HG03135 (cell line): Measurements from ENCODE around the gene RASAL2.
"Not testable (repeated sequence)": the region's sequence is repeated elsewhere in the genome, so short reads cannot be mapped to it uniquely, and the experiment has no call there.

Experiments used
- ATAC-seq: cut with Tn5 transposase; IDR thresholded peaks from one replicate; pipeline ENCODE4 v1.9.1; 2021; ENCODE audit warnings: mild to moderate bottlenecking, moderate library complexity; ENCODE audit not compliant: unreplicated experiment

RASAL2 gene

GRCh38 chr1:178151831-178152230 lies 57.9 kb downstream of the RASAL2 start:
- ATAC-seq: no peak

DNA sequence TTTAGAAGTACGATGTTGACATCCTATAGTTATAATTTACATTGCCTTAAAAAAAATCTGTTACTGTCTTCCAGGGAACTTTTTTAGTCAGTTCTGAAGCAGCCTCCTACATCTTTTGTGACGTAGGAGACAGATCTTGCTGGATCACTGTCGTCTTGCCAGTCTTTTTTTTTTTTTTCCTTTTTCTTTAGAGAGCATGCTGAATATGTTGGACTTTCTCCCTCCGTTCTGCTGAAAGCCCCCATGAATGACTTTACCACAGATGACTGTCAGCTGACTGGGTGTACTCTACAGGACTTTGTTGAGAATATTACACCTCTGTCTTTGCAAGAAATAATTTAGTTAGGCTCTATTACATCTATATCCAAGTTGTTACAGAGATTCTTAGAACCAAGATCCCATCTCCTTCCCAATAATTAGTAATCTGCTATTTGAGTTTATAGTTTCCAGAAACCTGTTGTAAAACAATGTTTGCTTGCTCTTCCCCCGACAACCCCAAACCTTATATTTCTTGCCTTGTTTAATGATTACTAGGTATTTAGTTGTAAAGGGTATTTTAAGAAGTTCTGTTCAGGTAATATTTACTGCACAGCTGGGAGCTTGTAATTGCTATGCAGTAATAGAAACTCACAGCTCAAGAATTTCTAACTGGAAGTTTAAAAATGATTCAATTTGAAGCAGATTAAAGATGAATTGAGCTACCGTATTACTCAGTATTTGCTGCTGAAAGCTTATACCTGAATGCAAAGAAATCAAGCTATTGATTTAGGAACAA lies 61.8 kb downstream of the RASAL2 start:
- no peak for ATAC-seq

GRCh38 chr1:178160736-178161475 lies 67.0 kb downstream of the RASAL2 start:
- ATAC-seq: no peak

DNA sequence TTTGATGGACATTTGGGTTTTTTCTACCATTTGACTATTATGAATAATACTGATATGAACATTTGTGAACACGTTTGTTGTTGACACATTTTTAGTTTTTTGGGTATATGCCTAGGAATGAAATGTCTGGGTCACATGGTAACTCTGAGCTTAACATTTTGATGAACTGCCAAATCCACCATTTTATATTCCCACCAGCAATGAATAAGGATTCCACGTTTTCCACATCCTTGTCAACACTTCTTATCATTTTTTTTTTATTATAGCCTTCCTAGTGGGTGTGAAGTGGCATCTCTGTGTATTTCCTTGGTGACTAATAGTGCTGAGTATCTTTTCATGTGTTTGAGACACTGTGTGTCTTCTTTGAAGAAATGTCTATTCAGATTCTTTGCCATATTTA lies 67.6 kb downstream of the RASAL2 start:
- ATAC-seq: no peak

GRCh38 chr1:178165196-178165595 lies 71.3 kb downstream of the RASAL2 start:
- ATAC-seq: no peak

DNA sequence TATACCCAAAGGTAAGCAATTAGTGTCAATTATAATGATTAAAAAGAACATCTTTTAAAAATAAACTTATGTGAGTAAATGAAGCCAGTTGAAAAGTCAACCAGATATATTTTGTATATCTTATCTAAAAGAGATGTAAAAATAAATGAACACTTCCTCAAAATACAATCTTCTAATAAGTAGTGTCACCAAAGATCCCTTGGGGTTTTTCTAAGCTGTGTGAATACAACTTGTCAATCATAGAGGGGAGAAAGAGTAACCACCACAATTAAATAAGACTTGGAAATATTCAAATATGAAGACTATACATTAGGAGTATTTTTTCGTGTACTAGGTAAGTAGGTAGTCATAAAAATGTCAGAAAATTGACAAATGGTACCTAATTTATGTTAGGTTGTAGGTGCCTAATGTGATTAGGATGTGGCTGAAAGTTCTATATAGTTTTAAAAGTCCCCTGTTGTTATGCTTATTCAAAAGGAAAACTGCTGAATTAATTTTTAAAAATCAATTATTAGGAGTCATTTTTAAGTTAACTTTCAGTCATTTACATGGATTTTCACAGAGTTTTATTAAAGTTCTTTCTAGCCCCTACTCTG lies 72.6 kb downstream of the RASAL2 start:
- ATAC-seq: no peak

DNA sequence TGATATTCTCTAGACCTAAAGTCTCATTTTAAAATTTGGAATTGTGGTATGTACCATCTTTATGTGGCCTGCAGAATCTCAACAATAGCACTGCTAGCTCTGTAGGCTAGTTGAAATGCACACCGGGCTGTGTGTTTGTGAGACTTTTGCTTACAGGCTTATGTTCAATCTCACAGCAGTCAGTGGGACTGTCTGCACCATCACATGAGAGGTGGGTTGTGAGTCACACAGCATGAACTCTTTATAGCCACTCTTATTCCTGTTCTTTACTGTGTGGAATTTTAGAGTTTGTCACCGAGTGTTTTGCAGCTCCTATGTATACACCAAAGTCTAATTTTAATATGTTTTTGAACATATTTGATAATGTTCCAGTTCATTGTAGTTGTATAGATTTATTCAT lies 74.6 kb downstream of the RASAL2 start:
- no peak for ATAC-seq

DNA sequence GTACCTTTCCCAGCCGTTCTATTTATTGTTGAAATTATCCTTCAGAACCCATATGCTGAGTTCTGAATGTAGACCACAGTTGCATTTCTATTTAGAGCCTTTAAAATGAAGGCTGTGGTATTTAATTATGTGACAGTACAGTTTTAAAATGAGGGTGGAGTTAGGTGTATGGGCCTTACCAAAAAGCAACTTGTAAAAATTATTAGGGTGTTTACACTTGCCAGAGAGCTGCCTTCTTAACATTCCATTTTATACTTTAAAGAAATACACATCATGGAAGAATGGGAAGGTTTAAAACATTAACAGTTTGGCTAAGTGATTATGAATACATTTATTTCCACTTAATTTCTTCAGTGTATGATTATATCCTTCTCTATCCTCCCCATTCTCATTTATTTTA lies 75.7 kb downstream of the RASAL2 start:
- no peak for ATAC-seq

- no peak for ATAC-seq
These were observed 79.0 kb downstream of the RASAL2 start for GRCh38 chr1:178172939-178173338.

DNA sequence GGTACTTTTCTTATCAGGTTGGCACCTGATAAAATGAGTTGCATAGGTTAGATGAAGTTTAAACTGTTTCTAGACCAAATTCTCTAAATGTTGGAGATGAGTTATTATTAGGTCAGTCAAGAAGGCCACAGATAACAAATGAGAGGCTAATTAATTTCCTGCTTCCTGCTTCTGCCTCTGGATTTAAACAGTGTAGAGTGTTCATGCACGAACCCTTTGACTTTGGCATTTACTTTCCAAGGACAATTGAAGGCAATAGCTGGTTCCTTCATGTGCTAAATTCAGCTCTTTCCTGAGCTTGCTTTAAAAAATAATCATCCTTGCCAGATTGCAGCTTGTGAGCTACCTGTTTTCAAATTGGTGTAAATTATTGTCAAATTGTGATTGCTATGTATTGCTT lies 80.6 kb downstream of the RASAL2 start:
- no peak for ATAC-seq

DNA sequence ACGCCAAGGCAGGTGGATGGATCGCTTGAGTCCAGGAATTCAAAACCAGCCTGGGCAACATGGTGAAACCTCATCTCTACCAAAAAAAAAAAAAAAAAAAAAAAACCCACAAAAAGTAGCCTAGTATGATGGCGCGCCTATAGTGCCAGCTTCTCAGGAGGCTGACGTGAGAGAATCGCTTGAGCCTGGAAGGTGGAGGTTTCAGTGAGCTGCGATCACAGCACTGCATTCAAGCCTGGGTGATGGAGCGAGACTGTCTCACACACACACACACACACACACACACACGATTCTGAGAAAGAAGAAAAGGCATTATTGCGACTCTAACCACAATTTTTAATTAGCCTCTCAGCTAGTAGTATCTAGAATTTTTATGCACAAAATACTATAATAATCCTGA lies 86.5 kb downstream of the RASAL2 start:
- no peak for ATAC-seq

- no peak for ATAC-seq
These were observed 89.9 kb downstream of the RASAL2 start for GRCh38 chr1:178183796-178184195.

GRCh38 chr1:178188306-178188705 lies 94.4 kb downstream of the RASAL2 start:
- ATAC-seq: no peak

GRCh38 chr1:178189814-178190213 lies 95.9 kb downstream of the RASAL2 start:
- ATAC-seq: no peak

GRCh38 chr1:178190881-178191280 lies 97.0 kb downstream of the RASAL2 start:
- ATAC-seq: no peak

- no peak for ATAC-seq
These were observed 98.8 kb downstream of the RASAL2 start for GRCh38 chr1:178192686-178193085.

DNA sequence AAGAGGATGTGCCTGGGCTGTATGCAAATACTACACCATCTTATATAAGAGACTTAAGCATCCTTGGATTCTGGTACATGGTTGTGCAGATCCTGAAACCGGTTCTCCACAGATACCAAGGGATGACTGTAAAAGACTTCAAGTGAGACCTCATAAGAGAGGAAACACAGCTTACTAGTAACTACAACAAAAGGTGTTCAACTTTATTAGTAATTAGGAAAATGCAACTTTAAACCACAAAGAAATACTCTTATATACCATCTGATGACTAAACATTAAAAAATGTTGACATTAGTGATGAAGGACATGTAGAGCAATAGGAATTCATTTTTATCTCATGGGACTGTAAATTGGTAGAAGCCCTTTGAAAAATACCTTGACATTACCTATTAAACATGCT lies 102.7 kb downstream of the RASAL2 start:
- ATAC-seq: no peak

DNA sequence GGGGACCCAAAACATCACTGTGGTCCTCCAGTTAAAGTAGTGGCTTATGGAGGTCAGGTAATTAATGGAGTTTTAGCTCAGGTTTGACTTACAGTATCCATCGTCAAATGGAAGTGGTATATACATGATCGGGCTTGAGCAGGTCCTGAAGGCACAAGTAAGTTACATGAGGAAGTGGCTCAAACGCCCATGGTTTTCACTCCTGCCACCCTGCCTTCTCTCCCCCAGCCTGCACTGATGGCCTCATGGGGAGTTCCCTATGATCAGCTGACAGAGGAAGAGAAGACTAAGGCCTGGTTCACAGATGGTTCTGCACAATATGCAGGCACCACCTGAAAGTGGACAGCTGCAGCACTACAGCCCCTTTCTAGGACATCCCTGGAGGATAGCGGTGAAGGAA lies 108.2 kb downstream of the RASAL2 start:
- not testable (repeated sequence) for ATAC-seq

DNA sequence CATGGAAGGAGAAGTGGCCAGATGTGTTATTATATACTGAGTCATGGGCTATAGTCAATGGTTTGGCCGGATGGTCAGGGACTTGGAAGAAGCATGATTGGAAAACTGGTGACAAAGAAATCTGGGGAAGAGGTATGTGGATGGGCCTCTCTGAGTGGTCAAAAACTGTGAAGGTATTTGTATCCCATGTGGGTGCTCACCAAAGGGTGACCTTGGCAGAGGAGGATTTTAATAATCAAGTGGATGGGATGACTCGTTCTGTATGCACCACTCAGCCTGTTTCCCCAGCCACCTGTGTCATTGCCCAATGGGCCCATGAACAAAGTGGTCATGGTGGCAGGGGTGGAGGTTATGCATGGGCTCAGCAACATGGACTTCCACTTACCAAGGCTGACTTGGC lies 108.6 kb downstream of the RASAL2 start:
- ATAC-seq: not testable (repeated sequence)

DNA sequence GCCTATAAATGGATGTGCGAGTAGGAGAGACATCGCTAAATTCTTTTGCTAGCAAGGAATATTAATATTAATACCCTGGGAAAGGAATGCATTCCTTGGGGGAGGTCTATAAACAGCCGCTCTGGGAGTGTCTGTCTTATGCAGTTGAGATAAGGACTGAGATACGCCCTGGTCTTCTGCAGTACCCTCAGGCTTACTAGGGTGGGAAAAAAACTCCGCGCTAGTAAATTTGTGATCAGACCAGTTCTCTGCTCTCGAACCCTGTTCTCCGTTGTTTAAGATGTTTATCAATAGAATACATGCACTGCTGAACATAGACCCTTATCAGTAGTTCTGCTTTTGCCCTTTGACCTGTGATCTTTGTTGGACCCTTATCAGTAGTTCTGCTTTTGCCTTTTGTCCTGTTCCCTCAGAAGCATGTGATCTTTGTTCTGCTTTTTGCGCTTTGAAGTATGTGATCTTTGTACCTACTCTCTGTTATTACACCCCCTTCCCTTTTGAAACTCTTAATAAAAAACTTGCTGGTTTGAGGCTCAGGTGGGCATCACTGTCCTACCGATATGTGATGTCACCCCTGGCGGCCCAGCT lies 114.5 kb downstream of the RASAL2 start:
- ATAC-seq: not testable (repeated sequence)

DNA sequence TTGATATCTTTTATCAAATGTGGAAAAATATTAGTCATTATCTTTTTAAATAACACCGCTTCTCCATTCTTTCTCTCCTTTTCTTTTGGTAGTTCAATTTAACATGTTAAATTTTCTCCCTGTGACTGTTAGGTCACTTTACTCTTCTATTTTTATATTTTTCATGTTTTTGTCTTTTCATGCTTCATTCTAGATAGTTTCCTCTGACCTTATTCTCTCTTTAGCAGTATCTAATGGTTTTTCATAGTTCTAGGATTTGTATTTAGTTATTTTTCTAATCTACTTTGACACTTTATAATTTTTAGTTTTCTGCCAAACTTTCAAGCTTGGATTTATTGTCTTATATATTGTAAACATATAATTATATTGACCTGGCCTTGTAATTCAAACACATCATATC lies 116.0 kb downstream of the RASAL2 start:
- ATAC-seq: no peak

DNA sequence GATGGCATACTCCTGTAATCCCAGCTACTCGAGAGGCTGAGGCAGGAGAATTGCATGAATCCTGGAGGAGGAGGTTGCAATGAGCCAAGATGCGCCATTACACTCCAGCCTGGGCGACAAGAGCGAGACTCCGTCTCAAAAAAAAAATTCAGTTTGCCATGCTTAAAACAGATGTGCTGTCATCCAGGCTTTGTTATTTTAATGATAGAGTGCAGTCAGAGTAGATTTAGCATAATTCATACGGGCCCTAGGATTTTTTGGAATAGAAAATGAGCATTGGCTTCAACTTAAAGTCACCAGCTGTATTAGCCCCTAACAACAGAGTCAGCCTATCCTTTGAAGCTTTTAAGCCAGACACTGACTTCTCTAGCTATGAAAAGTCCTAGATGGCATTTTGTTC lies 124.6 kb downstream of the RASAL2 start:
- no peak for ATAC-seq
